ENCODE measurements around the gene FRAS1. TPM values are rescaled to one million over a fixed set of nuclear protein-coding genes. Genes with fewer than 3 reads are reported as not detected.
A peak's percentile ranks its signal among the peaks of the same experiment; 100 is the strongest.
"Not testable (repeated sequence)": the region's sequence is repeated elsewhere in the genome, so short reads cannot be mapped to it uniquely, and the experiment has no call there.

Gene FRAS1
- total RNA-seq, 1 experiment from 2014 or later, result 82.0 TPM

DNA sequence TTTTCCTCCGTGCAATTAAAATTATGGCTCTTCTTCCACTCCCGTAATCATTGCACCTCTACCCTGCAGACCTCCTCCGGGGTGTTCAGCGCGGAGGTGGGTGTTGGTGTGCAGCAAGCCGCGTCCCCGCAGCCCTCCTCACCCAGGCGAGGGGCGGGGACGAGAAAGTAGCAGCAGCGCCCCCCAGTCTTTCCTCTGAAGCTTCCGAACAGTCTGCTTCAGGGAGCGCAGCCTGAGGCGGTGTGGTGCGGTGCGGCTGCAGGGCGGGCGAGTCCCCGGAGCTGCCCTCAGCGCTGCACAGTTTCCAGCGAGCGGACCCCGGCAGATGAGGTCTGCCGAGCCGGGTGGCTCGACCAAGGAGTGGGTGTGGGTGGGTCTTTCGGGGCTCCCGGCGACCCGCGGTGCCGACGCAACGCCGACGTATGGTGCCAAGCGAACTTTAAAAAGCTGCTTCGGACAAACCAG lies at the start of gene FRAS1 (continued):
- TF ChIP-seq, protein P1, sequence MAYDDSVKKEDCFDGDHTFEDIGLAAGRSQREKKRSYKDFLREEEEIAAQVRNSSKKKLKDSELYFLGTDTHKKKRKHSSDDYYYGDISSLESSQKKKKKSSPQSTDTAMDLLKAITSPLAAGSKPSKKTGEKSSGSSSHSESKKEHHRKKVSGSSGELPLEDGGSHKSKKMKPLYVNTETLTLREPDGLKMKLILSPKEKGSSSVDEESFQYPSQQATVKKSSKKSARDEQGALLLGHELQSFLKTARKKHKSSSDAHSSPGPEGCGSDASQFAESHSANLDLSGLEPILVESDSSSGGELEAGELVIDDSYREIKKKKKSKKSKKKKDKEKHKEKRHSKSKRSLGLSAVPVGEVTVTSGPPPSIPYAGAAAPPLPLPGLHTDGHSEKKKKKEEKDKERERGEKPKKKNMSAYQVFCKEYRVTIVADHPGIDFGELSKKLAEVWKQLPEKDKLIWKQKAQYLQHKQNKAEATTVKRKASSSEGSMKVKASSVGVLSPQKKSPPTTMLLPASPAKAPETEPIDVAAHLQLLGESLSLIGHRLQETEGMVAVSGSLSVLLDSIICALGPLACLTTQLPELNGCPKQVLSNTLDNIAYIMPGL (CRISPR knock-in tag; IDR thresholded peaks at IDR 0.05), result peak; percentile 95; the same call in 1 of the 2 replicates
- TF ChIP-seq ETV6 (CRISPR knock-in tag; IDR thresholded peaks at IDR 0.05) (no peak), ZNF423 (CRISPR knock-in tag; IDR thresholded peaks at IDR 0.05) (no peak), ZBTB21 (CRISPR knock-in tag; IDR thresholded peaks at IDR 0.05; ENCODE audit: borderline replicate concordance) (no peak)
- TF ChIP-seq, protein P2, sequence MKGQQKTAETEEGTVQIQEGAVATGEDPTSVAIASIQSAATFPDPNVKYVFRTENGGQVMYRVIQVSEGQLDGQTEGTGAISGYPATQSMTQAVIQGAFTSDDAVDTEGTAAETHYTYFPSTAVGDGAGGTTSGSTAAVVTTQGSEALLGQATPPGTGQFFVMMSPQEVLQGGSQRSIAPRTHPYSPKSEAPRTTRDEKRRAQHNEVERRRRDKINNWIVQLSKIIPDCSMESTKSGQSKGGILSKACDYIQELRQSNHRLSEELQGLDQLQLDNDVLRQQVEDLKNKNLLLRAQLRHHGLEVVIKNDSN (CRISPR knock-in tag; IDR thresholded peaks at IDR 0.05), result no peak
- TF ChIP-seq, protein P3, sequence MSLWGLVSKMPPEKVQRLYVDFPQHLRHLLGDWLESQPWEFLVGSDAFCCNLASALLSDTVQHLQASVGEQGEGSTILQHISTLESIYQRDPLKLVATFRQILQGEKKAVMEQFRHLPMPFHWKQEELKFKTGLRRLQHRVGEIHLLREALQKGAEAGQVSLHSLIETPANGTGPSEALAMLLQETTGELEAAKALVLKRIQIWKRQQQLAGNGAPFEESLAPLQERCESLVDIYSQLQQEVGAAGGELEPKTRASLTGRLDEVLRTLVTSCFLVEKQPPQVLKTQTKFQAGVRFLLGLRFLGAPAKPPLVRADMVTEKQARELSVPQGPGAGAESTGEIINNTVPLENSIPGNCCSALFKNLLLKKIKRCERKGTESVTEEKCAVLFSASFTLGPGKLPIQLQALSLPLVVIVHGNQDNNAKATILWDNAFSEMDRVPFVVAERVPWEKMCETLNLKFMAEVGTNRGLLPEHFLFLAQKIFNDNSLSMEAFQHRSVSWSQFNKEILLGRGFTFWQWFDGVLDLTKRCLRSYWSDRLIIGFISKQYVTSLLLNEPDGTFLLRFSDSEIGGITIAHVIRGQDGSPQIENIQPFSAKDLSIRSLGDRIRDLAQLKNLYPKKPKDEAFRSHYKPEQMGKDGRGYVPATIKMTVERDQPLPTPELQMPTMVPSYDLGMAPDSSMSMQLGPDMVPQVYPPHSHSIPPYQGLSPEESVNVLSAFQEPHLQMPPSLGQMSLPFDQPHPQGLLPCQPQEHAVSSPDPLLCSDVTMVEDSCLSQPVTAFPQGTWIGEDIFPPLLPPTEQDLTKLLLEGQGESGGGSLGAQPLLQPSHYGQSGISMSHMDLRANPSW (CRISPR knock-in tag; conservative IDR thresholded peaks at IDR 0.05; ENCODE audit: low read depth), result no peak
- TF ChIP-seq, protein P4, sequence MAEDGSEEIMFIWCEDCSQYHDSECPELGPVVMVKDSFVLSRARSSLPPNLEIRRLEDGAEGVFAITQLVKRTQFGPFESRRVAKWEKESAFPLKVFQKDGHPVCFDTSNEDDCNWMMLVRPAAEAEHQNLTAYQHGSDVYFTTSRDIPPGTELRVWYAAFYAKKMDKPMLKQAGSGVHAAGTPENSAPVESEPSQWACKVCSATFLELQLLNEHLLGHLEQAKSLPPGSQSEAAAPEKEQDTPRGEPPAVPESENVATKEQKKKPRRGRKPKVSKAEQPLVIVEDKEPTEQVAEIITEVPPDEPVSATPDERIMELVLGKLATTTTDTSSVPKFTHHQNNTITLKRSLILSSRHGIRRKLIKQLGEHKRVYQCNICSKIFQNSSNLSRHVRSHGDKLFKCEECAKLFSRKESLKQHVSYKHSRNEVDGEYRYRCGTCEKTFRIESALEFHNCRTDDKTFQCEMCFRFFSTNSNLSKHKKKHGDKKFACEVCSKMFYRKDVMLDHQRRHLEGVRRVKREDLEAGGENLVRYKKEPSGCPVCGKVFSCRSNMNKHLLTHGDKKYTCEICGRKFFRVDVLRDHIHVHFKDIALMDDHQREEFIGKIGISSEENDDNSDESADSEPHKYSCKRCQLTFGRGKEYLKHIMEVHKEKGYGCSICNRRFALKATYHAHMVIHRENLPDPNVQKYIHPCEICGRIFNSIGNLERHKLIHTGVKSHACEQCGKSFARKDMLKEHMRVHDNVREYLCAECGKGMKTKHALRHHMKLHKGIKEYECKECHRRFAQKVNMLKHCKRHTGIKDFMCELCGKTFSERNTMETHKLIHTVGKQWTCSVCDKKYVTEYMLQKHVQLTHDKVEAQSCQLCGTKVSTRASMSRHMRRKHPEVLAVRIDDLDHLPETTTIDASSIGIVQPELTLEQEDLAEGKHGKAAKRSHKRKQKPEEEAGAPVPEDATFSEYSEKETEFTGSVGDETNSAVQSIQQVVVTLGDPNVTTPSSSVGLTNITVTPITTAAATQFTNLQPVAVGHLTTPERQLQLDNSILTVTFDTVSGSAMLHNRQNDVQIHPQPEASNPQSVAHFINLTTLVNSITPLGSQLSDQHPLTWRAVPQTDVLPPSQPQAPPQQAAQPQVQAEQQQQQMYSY (CRISPR knock-in tag; IDR thresholded peaks at IDR 0.05), result no peak
- TF ChIP-seq, protein P5, sequence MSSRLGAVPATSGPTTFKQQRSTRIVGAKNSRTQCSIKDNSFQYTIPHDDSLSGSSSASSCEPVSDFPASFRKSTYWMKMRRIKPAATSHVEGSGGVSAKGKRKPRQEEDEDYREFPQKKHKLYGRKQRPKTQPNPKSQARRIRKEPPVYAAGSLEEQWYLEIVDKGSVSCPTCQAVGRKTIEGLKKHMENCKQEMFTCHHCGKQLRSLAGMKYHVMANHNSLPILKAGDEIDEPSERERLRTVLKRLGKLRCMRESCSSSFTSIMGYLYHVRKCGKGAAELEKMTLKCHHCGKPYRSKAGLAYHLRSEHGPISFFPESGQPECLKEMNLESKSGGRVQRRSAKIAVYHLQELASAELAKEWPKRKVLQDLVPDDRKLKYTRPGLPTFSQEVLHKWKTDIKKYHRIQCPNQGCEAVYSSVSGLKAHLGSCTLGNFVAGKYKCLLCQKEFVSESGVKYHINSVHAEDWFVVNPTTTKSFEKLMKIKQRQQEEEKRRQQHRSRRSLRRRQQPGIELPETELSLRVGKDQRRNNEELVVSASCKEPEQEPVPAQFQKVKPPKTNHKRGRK (CRISPR knock-in tag; IDR thresholded peaks at IDR 0.05; ENCODE audit: borderline replicate concordance), result no peak
- TF ChIP-seq, protein P6, sequence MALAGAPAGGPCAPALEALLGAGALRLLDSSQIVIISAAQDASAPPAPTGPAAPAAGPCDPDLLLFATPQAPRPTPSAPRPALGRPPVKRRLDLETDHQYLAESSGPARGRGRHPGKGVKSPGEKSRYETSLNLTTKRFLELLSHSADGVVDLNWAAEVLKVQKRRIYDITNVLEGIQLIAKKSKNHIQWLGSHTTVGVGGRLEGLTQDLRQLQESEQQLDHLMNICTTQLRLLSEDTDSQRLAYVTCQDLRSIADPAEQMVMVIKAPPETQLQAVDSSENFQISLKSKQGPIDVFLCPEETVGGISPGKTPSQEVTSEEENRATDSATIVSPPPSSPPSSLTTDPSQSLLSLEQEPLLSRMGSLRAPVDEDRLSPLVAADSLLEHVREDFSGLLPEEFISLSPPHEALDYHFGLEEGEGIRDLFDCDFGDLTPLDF (CRISPR knock-in tag; IDR thresholded peaks at IDR 0.05), result no peak

DNA sequence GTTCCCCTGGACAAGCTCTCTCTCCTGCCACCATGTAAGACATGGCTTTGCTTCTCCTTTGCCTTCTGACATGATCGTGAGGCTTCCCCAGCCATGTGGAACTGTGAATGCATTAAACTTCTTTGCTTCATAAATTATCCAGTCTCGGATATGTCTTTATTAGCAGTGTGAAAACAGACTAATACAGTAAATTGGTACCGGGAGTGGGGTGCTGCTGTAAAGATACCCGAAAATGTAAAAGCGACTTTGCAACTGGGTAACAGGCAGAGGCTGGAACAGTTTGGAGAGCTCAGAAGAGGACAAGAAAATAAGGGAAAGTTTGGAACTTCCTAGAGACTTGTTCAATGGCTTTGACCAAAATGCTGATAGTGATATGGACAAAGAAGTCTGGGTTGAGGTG lies 46.1 kb upstream of the FRAS1 start:
- H3K27ac Mint-ChIP-seq; DNase-seq (ENCODE audit: low spot score); H3K4me1 Mint-ChIP-seq; H3K27me3 Mint-ChIP-seq (ENCODE audit: low read depth); ATAC-seq; POLR2A ChIA-PET; CTCF ChIA-PET; H3K4me3 Mint-ChIP-seq: not testable (repeated sequence)
- peaks cover 31% of the 10 kb centered on the region for H3K9me3 Mint-ChIP-seq
- H3K36me3 Mint-ChIP-seq, result peaks cover 22% of the 10 kb centered on the region

Measured in WTC11 (cell line).